ENCODE results near the gene PAPLN. TPM values are rescaled to one million over a fixed set of nuclear protein-coding genes. Genes with fewer than 3 reads are reported as not detected.

The PAPLN gene
- total RNA-seq, 1 experiment from 2014 or later: 9.6 TPM

DNA sequence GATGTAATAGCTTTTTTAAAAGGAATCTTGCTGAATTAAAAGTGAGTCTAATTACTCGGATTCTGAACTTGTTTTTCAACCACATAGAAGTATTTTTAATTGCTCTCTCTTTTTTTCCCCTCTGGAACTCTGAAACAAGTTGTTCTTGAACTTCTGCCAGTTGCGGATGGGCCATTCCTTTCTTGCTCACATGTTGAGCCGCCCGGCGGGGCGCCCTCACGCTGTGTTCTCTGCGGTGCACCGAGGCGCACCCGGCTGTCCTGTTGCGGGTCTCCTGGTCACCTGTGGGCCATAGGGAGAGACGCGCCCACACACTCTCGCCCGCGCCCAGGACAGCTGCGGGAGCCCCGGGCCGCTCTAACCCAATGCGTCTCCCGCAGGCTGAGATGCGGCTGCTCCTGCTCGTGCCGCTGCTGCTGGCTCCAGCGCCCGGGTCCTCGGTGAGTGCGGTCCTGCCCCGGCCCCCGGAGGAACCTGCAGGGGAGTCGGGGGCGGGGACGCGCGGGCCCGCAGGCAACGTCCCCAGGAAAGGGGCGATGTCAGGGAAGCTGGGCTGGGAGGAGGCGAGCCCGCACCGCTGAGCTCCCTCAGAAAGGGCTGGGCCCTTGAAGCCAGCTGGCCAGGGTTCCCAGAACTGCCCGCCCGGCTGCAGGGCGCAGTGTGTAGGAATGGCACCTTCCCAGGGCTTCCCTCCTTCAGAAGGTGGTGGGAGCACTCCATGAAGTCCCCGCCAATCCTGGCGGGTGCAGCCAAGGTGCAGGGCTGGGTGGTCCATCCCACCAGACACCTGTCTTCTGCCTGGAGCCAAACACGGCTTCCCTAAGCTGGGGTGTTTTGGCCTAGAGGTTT lies 2.3 kb downstream of the PAPLN start:
- Histone ChIP-seq H3K27ac (ENCODE audit: low read depth, low read length) (no peak overlapping the region), H3K9me2 (ENCODE audit: insufficient read depth) (no peaks in the 10 kb centered on the region), H3K36me3 (ENCODE audit: control insufficient read depth in 1 of 2, insufficient read depth in 2 of 2, low read length in 2 of 2) (no peaks in the 10 kb centered on the region), H3K79me2 (ENCODE audit: insufficient read depth, low read length) (no peaks in the 10 kb centered on the region), H3K9me3 (ENCODE audit: control insufficient read depth in 1 of 2, insufficient read depth in 1 of 2, low read depth in 1 of 2, low read length in 2 of 2) (no peaks in the 10 kb centered on the region), H3K4me3 (replicated peaks in 1 of 2; ENCODE audit: low read depth in 1 of 2, low read length in 2 of 2) (no peak overlapping the region), H4K20me1 (ENCODE audit: insufficient read depth) (no peaks in the 10 kb centered on the region), H3K4me1 (ENCODE audit: control insufficient read depth in 1 of 2, insufficient read depth in 2 of 2, low read length in 2 of 2) (peaks cover 9 to 18% of the 10 kb centered on the region in 2 experiments), H3K9ac (ENCODE audit: low read length) (no peak overlapping the region), H3K4me2 (ENCODE audit: low read length) (no peak overlapping the region), H3K27me3 (ENCODE audit: insufficient read depth, low read length) (0 out of 2 replicates have a peak, but pooled peaks cover 6% of the 10 kb centered on the region), H2AFZ (ENCODE audit: low read depth, low read length, poor library complexity, severe bottlenecking) (no peak overlapping the region)
- ChIA-PET CTCF (no interaction called here), RAD21 (ENCODE audit: low non-redundant PET in 1 of 2, low total read pairs in 2 of 2, uncharacterized antibody in 2 of 2, unreplicated experiment in 2 of 2) (no interaction called here), POLR2A (no interaction called here)
- intact Hi-C loops (cut with micrococcal nuclease): no loop called here
- DNase-seq (ENCODE audit: low read depth, low spot score): no peak
- no peak for ATAC-seq
- BruUV-seq (replicated peaks): no TSS peak
- TF ChIP-seq, protein P1, sequence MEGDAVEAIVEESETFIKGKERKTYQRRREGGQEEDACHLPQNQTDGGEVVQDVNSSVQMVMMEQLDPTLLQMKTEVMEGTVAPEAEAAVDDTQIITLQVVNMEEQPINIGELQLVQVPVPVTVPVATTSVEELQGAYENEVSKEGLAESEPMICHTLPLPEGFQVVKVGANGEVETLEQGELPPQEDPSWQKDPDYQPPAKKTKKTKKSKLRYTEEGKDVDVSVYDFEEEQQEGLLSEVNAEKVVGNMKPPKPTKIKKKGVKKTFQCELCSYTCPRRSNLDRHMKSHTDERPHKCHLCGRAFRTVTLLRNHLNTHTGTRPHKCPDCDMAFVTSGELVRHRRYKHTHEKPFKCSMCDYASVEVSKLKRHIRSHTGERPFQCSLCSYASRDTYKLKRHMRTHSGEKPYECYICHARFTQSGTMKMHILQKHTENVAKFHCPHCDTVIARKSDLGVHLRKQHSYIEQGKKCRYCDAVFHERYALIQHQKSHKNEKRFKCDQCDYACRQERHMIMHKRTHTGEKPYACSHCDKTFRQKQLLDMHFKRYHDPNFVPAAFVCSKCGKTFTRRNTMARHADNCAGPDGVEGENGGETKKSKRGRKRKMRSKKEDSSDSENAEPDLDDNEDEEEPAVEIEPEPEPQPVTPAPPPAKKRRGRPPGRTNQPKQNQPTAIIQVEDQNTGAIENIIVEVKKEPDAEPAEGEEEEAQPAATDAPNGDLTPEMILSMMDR (IDR thresholded peaks at IDR 0.05 in 2 of 3, conservative IDR thresholded peaks at IDR 0.05 in 1 of 3; ENCODE audit: borderline replicate concordance in 1 of 3, insufficient read depth in 1 of 3, low read depth in 2 of 3, low read length in 2 of 3): no peak
- no peak for TF ChIP-seq POLR2A (IDR thresholded peaks at IDR 0.05; ENCODE audit: borderline replicate concordance, extremely low read depth, insufficient read depth, insufficient read length)
- TF ChIP-seq POLR2AphosphoS5 (IDR thresholded peaks at IDR 0.05; ENCODE audit: low read depth, low read length): no peak
- TF ChIP-seq EZH2 (IDR thresholded peaks at IDR 0.05): no peak
- TF ChIP-seq EGR1 (IDR thresholded peaks at IDR 0.05; ENCODE audit: low read depth): no peak

GRCh38 chr14:73240816-73241480 lies 3.6 kb downstream of the PAPLN start:
- no peak overlapping the region for H2AFZ ChIP-seq (ENCODE audit: low read depth, low read length, poor library complexity, severe bottlenecking)
- TF ChIP-seq FOSL1 (IDR thresholded peaks at IDR 0.05; ENCODE audit: low read depth) (no peak), EGR1 (IDR thresholded peaks at IDR 0.05; ENCODE audit: low read depth) (no peak), EZH2phosphoT487 (IDR thresholded peaks at IDR 0.05; ENCODE audit: borderline replicate concordance) (no peak), ZBTB33 (IDR thresholded peaks at IDR 0.05; ENCODE audit: extremely low read depth, insufficient replicate concordance, low read length) (no peak), ELF1 (IDR thresholded peaks at IDR 0.05; ENCODE audit: borderline replicate concordance, low read depth) (no peak), JUND (IDR thresholded peaks at IDR 0.05) (no peak), TCF7L2 (IDR thresholded peaks at IDR 0.05; ENCODE audit: borderline replicate concordance, extremely low read depth, insufficient read depth, insufficient read length) (no peak)
- TF ChIP-seq, protein P1 (IDR thresholded peaks at IDR 0.05 in 2 of 3, conservative IDR thresholded peaks at IDR 0.05 in 1 of 3; ENCODE audit: borderline replicate concordance in 1 of 3, insufficient read depth in 1 of 3, low read depth in 2 of 3, low read length in 2 of 3): no peak

More at GRCh38 chr14:73240816-73241480, 3.6 kb downstream of the PAPLN start:
- ATAC-seq (no peak), DNase-seq (ENCODE audit: low read depth, low spot score) (no peak)
- Histone ChIP-seq H3K4me3 (replicated peaks in 1 of 2; ENCODE audit: low read depth in 1 of 2, low read length in 2 of 2) (no peak overlapping the region), H3K9me3 (ENCODE audit: control insufficient read depth in 1 of 2, insufficient read depth in 1 of 2, low read depth in 1 of 2, low read length in 2 of 2) (no peaks in the 10 kb centered on the region), H3K9me2 (ENCODE audit: insufficient read depth) (no peaks in the 10 kb centered on the region), H3K4me2 (ENCODE audit: low read length) (no peak overlapping the region), H4K20me1 (ENCODE audit: insufficient read depth) (no peaks in the 10 kb centered on the region), H3K27ac (ENCODE audit: low read depth, low read length) (no peak overlapping the region), H3K27me3 (ENCODE audit: insufficient read depth, low read length) (no peaks in the 10 kb centered on the region), H3K4me1 (ENCODE audit: control insufficient read depth in 1 of 2, insufficient read depth in 2 of 2, low read length in 2 of 2) (peaks cover 9 to 18% of the 10 kb centered on the region in 2 experiments), H3K9ac (ENCODE audit: low read length) (no peak overlapping the region), H3K36me3 (ENCODE audit: control insufficient read depth in 1 of 2, insufficient read depth in 2 of 2, low read length in 2 of 2) (no peaks in the 10 kb centered on the region), H3K79me2 (ENCODE audit: insufficient read depth, low read length) (no peaks in the 10 kb centered on the region)
- ChIA-PET RAD21 (ENCODE audit: low non-redundant PET in 1 of 2, low total read pairs in 2 of 2, uncharacterized antibody in 2 of 2, unreplicated experiment in 2 of 2) (no interaction called here), CTCF (no interaction called here), POLR2A (no interaction called here)
- intact Hi-C loops (cut with micrococcal nuclease): no loop called here
- BruUV-seq (replicated peaks): no TSS peak
